Measurements from ENCODE around the gene ESRRB.

Gene ESRRB

GRCh38 chr14:76432827-76433752, 57.2 kb downstream of the ESRRB start:
- Histone ChIP-seq H3K27me3 (ENCODE audit: insufficient read depth, low read length, poor library complexity) (no peaks in the 10 kb centered on the region), H2AK5ac (ENCODE audit: low read length) (no peak overlapping the region), H4K5ac (ENCODE audit: low read length) (no peak overlapping the region), H3K79me1 (ENCODE audit: low read length) (no peaks in the 10 kb centered on the region), H3K56ac (ENCODE audit: low read length) (no peak overlapping the region), H2BK120ac (ENCODE audit: low read depth, low read length) (no peak overlapping the region), H3K4ac (ENCODE audit: low read depth, low read length) (no peak overlapping the region), H2BK5ac (ENCODE audit: low read length) (no peak overlapping the region), H3K4me3 (ENCODE audit: low read length) (no peak overlapping the region), H3K9ac (ENCODE audit: low read length) (no peak overlapping the region), H3K79me2 (ENCODE audit: control insufficient read depth, insufficient read depth, low read length) (no peaks in the 10 kb centered on the region), H3K36me3 (ENCODE audit: control insufficient read depth, insufficient read depth, low read length) (no peaks in the 10 kb centered on the region), H3K18ac (ENCODE audit: low read length) (no peak overlapping the region), H3K23ac (ENCODE audit: low read length) (no peak overlapping the region), H3K27ac (ENCODE audit: low read depth, low read length) (no peak overlapping the region), H3K4me1 (ENCODE audit: control insufficient read depth, low read depth, low read length) (no peaks in the 10 kb centered on the region), H2BK15ac (replicated peaks; ENCODE audit: low read depth) (no peak overlapping the region), H3K4me2 (ENCODE audit: low read length) (no peak overlapping the region), H4K8ac (ENCODE audit: low read depth, low read length) (no peak overlapping the region)
- peak; percentile 83 for DNase-seq
- no CpG with 5 or more reads among the region's 13 CpGs for WGBS (ENCODE audit: extremely low coverage, insufficient coverage, low lambda C conversion rate)

DNA sequence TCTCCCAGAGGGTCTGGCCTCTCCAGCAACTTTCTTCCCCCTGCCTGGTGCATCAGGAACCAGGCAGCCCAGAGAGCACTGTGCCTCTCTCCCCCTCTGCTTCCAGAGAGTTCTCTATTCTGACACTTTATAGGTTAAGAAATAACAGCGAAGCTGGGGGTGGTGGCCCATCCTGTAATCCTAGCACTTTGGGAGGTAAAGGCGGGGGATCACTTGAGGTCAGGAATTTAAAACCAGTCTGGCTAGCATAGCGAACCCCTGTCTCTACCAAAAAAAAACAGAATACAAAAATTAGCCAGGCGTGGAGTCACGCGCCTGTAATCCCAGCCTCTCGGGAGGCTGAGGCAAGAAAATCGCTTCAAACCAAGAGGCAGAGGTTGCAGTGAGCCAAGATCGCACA, 58.3 kb downstream of the ESRRB start:
- no peaks in the 10 kb centered on the region for H3K36me3 ChIP-seq (ENCODE audit: control insufficient read depth, insufficient read depth, low read length)
- H3K4me3 ChIP-seq (ENCODE audit: low read length) = no peak overlapping the region
- H3K9ac ChIP-seq (ENCODE audit: low read length) = no peak overlapping the region
- no peaks in the 10 kb centered on the region for H3K79me1 ChIP-seq (ENCODE audit: low read length)
- H3K4me1 ChIP-seq (ENCODE audit: control insufficient read depth, low read depth, low read length) = no peaks in the 10 kb centered on the region
- no peak overlapping the region for H3K56ac ChIP-seq (ENCODE audit: low read length)
- H2BK15ac ChIP-seq (replicated peaks; ENCODE audit: low read depth) = no peak overlapping the region
- WGBS (ENCODE audit: extremely low coverage, insufficient coverage, low lambda C conversion rate) = no CpG with 5 or more reads among the region's 9 CpGs
- no peaks in the 10 kb centered on the region for H3K27me3 ChIP-seq (ENCODE audit: insufficient read depth, low read length, poor library complexity)
- DNase-seq = no peak
- H3K23ac ChIP-seq (ENCODE audit: low read length) = no peak overlapping the region
- H2BK120ac ChIP-seq (ENCODE audit: low read depth, low read length) = no peak overlapping the region
- no peak overlapping the region for H3K4ac ChIP-seq (ENCODE audit: low read depth, low read length)
- H4K5ac ChIP-seq (ENCODE audit: low read length) = no peak overlapping the region
- H2AK5ac ChIP-seq (ENCODE audit: low read length) = no peak overlapping the region
- H4K8ac ChIP-seq (ENCODE audit: low read depth, low read length) = no peak overlapping the region
- H2BK5ac ChIP-seq (ENCODE audit: low read length) = no peak overlapping the region
- H3K27ac ChIP-seq (ENCODE audit: low read depth, low read length) = no peak overlapping the region
- H3K79me2 ChIP-seq (ENCODE audit: control insufficient read depth, insufficient read depth, low read length) = no peaks in the 10 kb centered on the region
- H3K18ac ChIP-seq (ENCODE audit: low read length) = no peak overlapping the region
- H3K4me2 ChIP-seq (ENCODE audit: low read length) = no peak overlapping the region

- Histone ChIP-seq H3K18ac (ENCODE audit: low read length) (no peak overlapping the region), H3K4me1 (ENCODE audit: control insufficient read depth, low read depth, low read length) (no peaks in the 10 kb centered on the region), H3K27me3 (ENCODE audit: insufficient read depth, low read length, poor library complexity) (no peaks in the 10 kb centered on the region), H3K27ac (ENCODE audit: low read depth, low read length) (no peak overlapping the region), H2BK120ac (ENCODE audit: low read depth, low read length) (no peak overlapping the region), H3K23ac (ENCODE audit: low read length) (no peak overlapping the region), H4K5ac (ENCODE audit: low read length) (no peak overlapping the region), H3K4me3 (ENCODE audit: low read length) (no peak overlapping the region), H4K8ac (ENCODE audit: low read depth, low read length) (no peak overlapping the region), H3K9ac (ENCODE audit: low read length) (no peak overlapping the region), H2AK5ac (ENCODE audit: low read length) (no peak overlapping the region), H3K36me3 (ENCODE audit: control insufficient read depth, insufficient read depth, low read length) (no peaks in the 10 kb centered on the region), H3K56ac (ENCODE audit: low read length) (no peak overlapping the region), H3K4me2 (ENCODE audit: low read length) (no peak overlapping the region), H3K79me1 (ENCODE audit: low read length) (no peaks in the 10 kb centered on the region), H2BK5ac (ENCODE audit: low read length) (no peak overlapping the region), H3K79me2 (ENCODE audit: control insufficient read depth, insufficient read depth, low read length) (no peaks in the 10 kb centered on the region), H2BK15ac (replicated peaks; ENCODE audit: low read depth) (no peak overlapping the region), H3K4ac (ENCODE audit: low read depth, low read length) (no peak overlapping the region)
- no peak for DNase-seq
- no CpG with 5 or more reads among the region's 33 CpGs for WGBS (ENCODE audit: extremely low coverage, insufficient coverage, low lambda C conversion rate)
These were observed 63.4 kb downstream of the ESRRB start for GRCh38 chr14:76439237-76439775.

DNA sequence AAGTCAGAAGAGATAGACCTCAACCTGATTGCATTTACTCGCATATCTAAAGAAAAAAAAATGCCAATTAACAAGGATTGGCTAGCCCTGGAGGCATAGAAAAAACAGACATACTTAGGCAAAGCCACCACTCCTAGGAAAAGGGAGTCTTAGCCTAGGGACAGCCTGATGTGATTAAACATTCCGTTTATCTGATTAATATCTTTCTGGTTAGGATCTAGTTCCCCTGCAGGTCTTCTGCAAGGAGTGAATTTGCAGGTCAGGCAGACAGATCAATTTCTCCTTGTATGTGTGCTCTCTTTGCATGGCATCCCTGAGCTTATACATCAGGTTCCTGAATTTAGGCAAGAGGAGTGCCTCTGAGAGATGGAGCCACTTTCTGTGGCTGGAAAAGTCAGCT, 70.5 kb downstream of the ESRRB start:
- Histone ChIP-seq H3K18ac (ENCODE audit: low read length) (no peak overlapping the region), H3K4me1 (ENCODE audit: control insufficient read depth, low read depth, low read length) (no peaks in the 10 kb centered on the region), H4K8ac (ENCODE audit: low read depth, low read length) (no peak overlapping the region), H3K56ac (ENCODE audit: low read length) (no peak overlapping the region), H3K4me2 (ENCODE audit: low read length) (no peak overlapping the region), H2BK15ac (replicated peaks; ENCODE audit: low read depth) (no peak overlapping the region), H3K4me3 (ENCODE audit: low read length) (no peak overlapping the region), H3K27ac (ENCODE audit: low read depth, low read length) (no peak overlapping the region), H3K4ac (ENCODE audit: low read depth, low read length) (no peak overlapping the region), H2BK120ac (ENCODE audit: low read depth, low read length) (no peak overlapping the region), H3K27me3 (ENCODE audit: insufficient read depth, low read length, poor library complexity) (no peaks in the 10 kb centered on the region), H2BK5ac (ENCODE audit: low read length) (no peak overlapping the region), H3K79me2 (ENCODE audit: control insufficient read depth, insufficient read depth, low read length) (no peaks in the 10 kb centered on the region), H3K79me1 (ENCODE audit: low read length) (no peaks in the 10 kb centered on the region), H2AK5ac (ENCODE audit: low read length) (no peak overlapping the region), H3K9ac (ENCODE audit: low read length) (no peak overlapping the region), H4K5ac (ENCODE audit: low read length) (no peak overlapping the region), H3K36me3 (ENCODE audit: control insufficient read depth, insufficient read depth, low read length) (no peaks in the 10 kb centered on the region), H3K23ac (ENCODE audit: low read length) (peak overlapping the region; percentile 9)
- DNase-seq = no peak
- WGBS (ENCODE audit: extremely low coverage, insufficient coverage, low lambda C conversion rate) = no CpG with 5 or more reads among the region's 2 CpGs

DNA sequence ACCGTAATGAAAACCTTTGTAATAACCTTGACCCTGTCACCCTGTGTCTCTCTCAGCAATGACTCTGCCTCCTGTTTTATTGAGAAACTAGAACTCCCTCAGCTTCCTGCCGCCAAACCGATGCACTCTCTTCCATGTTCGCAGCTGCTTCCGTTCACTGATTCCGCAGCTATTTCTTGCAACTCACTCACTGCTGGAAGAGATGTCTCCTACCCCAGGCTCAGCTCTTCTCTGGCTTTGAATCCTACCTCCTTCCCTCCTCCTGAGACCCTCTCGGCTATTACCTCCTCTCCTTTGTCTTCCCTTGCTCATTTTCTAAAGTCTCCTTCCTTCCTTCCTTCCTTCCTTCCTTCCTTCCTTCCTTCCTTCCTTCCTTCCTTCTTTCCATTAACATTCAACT, 71.0 kb downstream of the ESRRB start:
- no peak overlapping the region for H3K27ac ChIP-seq (ENCODE audit: low read depth, low read length)
- H2AK5ac ChIP-seq (ENCODE audit: low read length) = no peak overlapping the region
- H4K5ac ChIP-seq (ENCODE audit: low read length) = no peak overlapping the region
- H3K79me1 ChIP-seq (ENCODE audit: low read length) = no peaks in the 10 kb centered on the region
- H2BK120ac ChIP-seq (ENCODE audit: low read depth, low read length) = no peak overlapping the region
- no peak overlapping the region for H3K9ac ChIP-seq (ENCODE audit: low read length)
- H4K8ac ChIP-seq (ENCODE audit: low read depth, low read length) = no peak overlapping the region
- no peak for DNase-seq
- no peak overlapping the region for H2BK15ac ChIP-seq (replicated peaks; ENCODE audit: low read depth)
- no peaks in the 10 kb centered on the region for H3K79me2 ChIP-seq (ENCODE audit: control insufficient read depth, insufficient read depth, low read length)
- H3K56ac ChIP-seq (ENCODE audit: low read length) = no peak overlapping the region
- no peaks in the 10 kb centered on the region for H3K4me1 ChIP-seq (ENCODE audit: control insufficient read depth, low read depth, low read length)
- WGBS (ENCODE audit: extremely low coverage, insufficient coverage, low lambda C conversion rate) = no CpG with 5 or more reads among the region's 7 CpGs
- H2BK5ac ChIP-seq (ENCODE audit: low read length) = no peak overlapping the region
- no peak overlapping the region for H3K23ac ChIP-seq (ENCODE audit: low read length)
- H3K4me3 ChIP-seq (ENCODE audit: low read length) = no peak overlapping the region
- no peak overlapping the region for H3K18ac ChIP-seq (ENCODE audit: low read length)
- H3K36me3 ChIP-seq (ENCODE audit: control insufficient read depth, insufficient read depth, low read length) = no peaks in the 10 kb centered on the region
- H3K27me3 ChIP-seq (ENCODE audit: insufficient read depth, low read length, poor library complexity) = no peaks in the 10 kb centered on the region
- no peak overlapping the region for H3K4ac ChIP-seq (ENCODE audit: low read depth, low read length)
- H3K4me2 ChIP-seq (ENCODE audit: low read length) = no peak overlapping the region

All from mesendoderm (in vitro differentiated cells).